GM12878 (cell line): Measurements from ENCODE around the gene BPIFA3. TPM values are rescaled to one million over a fixed set of nuclear protein-coding genes. Genes with fewer than 3 reads are reported as not detected.

Source experiments
- ATAC-seq: fragments of 200-7000 bp; cut with Tn5 transposase; 3 replicates; pipeline ENCODE4 v1.9.1; 2020; ENCODE audit warnings: mild to moderate bottlenecking, moderate library complexity
- BruUV-seq: library from RNA; stranded (reverse); fragments of 400-500 nt; replicated peaks from 2 replicates; lab custom pipeline; 2021; lab: Mats Ljungman, UMichigan
- CTCF ChIA-PET: fragments of 300-600 bp; sonication (Branson Sonifier 250); formaldehyde crosslinking; extraction: SDS; loops from one replicate; lab custom pipeline; 2021; ENCODE audit warnings: inconsistent platforms; lab: Yijun Ruan, JAX
- POLR2A ChIA-PET: fragments of 350-600 bp; formaldehyde crosslinking; extraction: SDS; loops from one replicate; lab custom pipeline; 2021; ENCODE audit warnings: inconsistent platforms; lab: Charles Lee
- RAD21 ChIA-PET: fragments of 300-600 bp; sonication (Branson Sonifier 250); formaldehyde crosslinking; loops from one replicate; lab custom pipeline; 2023; ENCODE audit warnings: antibody characterized with exemption; ENCODE audit not compliant: unreplicated experiment; lab: Charles Lee
- SMC1A ChIA-PET: fragments of 300-600 bp; sonication (Branson Sonifier 250); formaldehyde crosslinking; loops from one replicate; lab custom pipeline; 2023; ENCODE audit not compliant: unreplicated experiment, uncharacterized antibody; lab: Charles Lee
- DNase-seq: peaks from one replicate; pipeline ENCODE4 v3.0.0-alpha.2; 2011; ENCODE audit warnings: low read depth, low spot score
- FAIRE-seq: peaks from 3 replicates; lab custom pipeline; 2011; peaks lifted over from hg19 to GRCh38; lab: Jason Lieb, UNC
- H2AFZ ChIP-seq: 2 replicates; pipeline ENCODE4 v1.6.0; 2011; ENCODE audit warnings: low read depth, low read length, control low read depth; ENCODE audit not compliant: control insufficient read depth
- H3K27ac ChIP-seq: 2 replicates; pipeline ENCODE4 v1.5.1; 2011; ENCODE audit warnings: control low read depth; ENCODE audit not compliant: control insufficient read depth, insufficient read depth
- H3K27me3 ChIP-seq, 2 experiments: replicated peaks in 1 of 2; 2 replicates each; pipeline versions ENCODE4 v1.6.0 to v1.6.1; 2011; ENCODE audit warnings: low read length in 1 of 2; ENCODE audit not compliant: control insufficient read depth in 2 of 2, insufficient read depth in 2 of 2
- H3K36me3 ChIP-seq, 2 experiments: 2 replicates each; pipeline ENCODE4 v1.5.1; 2011; ENCODE audit warnings: low read length in 1 of 2; ENCODE audit not compliant: control insufficient read depth in 2 of 2, insufficient read depth in 2 of 2
- H3K4me1 ChIP-seq: 2 replicates; pipeline ENCODE4 v1.6.1; 2011; ENCODE audit warnings: mild to moderate bottlenecking, low read length, moderate library complexity, mixed read lengths; ENCODE audit not compliant: control insufficient read depth, insufficient read depth
- H3K4me2 ChIP-seq: 2 replicates; pipeline ENCODE4 v1.6.0; 2011; ENCODE audit warnings: control low read depth; ENCODE audit not compliant: control insufficient read depth, insufficient read depth
- H3K4me3 ChIP-seq: fragments of 200-600 bp; sonication (generic); 2 replicates; pipeline ENCODE4 v1.5.1; 2016
- H3K79me2 ChIP-seq: 2 replicates; pipeline ENCODE4 v1.6.0; 2011; ENCODE audit warnings: low read length; ENCODE audit not compliant: control insufficient read depth, insufficient read depth
- H3K9ac ChIP-seq: 2 replicates; pipeline ENCODE4 v1.8.0; 2011; ENCODE audit warnings: low read length, control low read depth, mixed read lengths; ENCODE audit not compliant: control insufficient read depth, insufficient read depth
- H3K9me3 ChIP-seq: replicated peaks from 3 replicates; pipeline ENCODE4 v1.5.1; 2011; ENCODE audit warnings: mild to moderate bottlenecking, low read length; ENCODE audit not compliant: control insufficient read depth, insufficient read depth
- H4K20me1 ChIP-seq: 2 replicates; pipeline ENCODE4 v1.6.0; 2011; ENCODE audit not compliant: control insufficient read depth, insufficient read depth
- CBX5 ChIP-seq: sonication (generic); IDR thresholded peaks from 2 replicates; pipeline ENCODE4 v1.6.1; 2016; ENCODE audit warnings: low read depth, moderate library complexity, mild to moderate bottlenecking, inconsistent platforms
- CHD2 ChIP-seq: IDR thresholded peaks from 2 replicates; pipeline ENCODE4 v1.6.1; 2011; ENCODE audit warnings: low read depth, low read length, improper control_type of control experiment, borderline replicate concordance
- EGR1 ChIP-seq, 2 experiments: IDR thresholded peaks; 1 replicate in 1 of 2; 2 replicates in 1 of 2; pipeline ENCODE4 v1.6.1; 2011 to 2012; ENCODE audit warnings: low read depth in 2 of 2, low read length in 2 of 2, borderline replicate concordance in 1 of 2, mild to moderate bottlenecking in 1 of 2, moderate library complexity in 1 of 2
- GABPA ChIP-seq: IDR thresholded peaks from 2 replicates; pipeline ENCODE4 v1.6.1; 2014; ENCODE audit warnings: antibody characterized with exemption, low read depth, mild to moderate bottlenecking, inconsistent platforms
- HDAC6 ChIP-seq: fragments of 200-600 bp; sonication (generic); IDR thresholded peaks from one replicate; pipeline ENCODE4 v1.8.0; 2017; ENCODE audit warnings: antibody characterized with exemption; ENCODE audit not compliant: unreplicated experiment
- KDM1A ChIP-seq: fragments of 200-600 bp; sonication (generic); IDR thresholded peaks from 2 replicates; pipeline ENCODE4 v1.6.1; 2016; ENCODE audit warnings: borderline replicate concordance
- NBN ChIP-seq: fragments of 450-650 bp; IDR thresholded peaks from 2 replicates; pipeline ENCODE4 v1.6.1; 2016
- NFXL1 ChIP-seq: fragments of 450-650 bp; IDR thresholded peaks from 2 replicates; pipeline ENCODE4 v1.6.1; 2017; ENCODE audit warnings: antibody characterized with exemption, mild to moderate bottlenecking, borderline replicate concordance
- NR2C2 ChIP-seq: IDR thresholded peaks from 2 replicates; pipeline ENCODE4 v1.6.1; 2011; ENCODE audit warnings: borderline replicate concordance, low read depth; ENCODE audit not compliant: control insufficient read depth, insufficient read length
- RBBP5 ChIP-seq: fragments of 200-600 bp; sonication (generic); conservative IDR thresholded peaks from 2 replicates; pipeline ENCODE4 v1.6.1; 2016
- RUNX3 ChIP-seq: IDR thresholded peaks from 2 replicates; pipeline ENCODE4 v1.6.1; 2012; ENCODE audit warnings: low read length, inconsistent platforms
- SIX5 ChIP-seq: IDR thresholded peaks from 2 replicates; pipeline ENCODE4 v1.6.1; 2011; ENCODE audit warnings: mild to moderate bottlenecking, low read depth, low read length, moderate library complexity; ENCODE audit not compliant: severe bottlenecking
- ZNF24 ChIP-seq: fragments of 450-650 bp; IDR thresholded peaks from 2 replicates; pipeline ENCODE4 v1.6.1; 2017; ENCODE audit warnings: antibody characterized with exemption, mild to moderate bottlenecking
- ZNF274 ChIP-seq: IDR thresholded peaks from one replicate; pipeline ENCODE4 v1.8.0; 2011; ENCODE audit not compliant: insufficient read length, insufficient read depth
- WGBS: methylation state at CpG from one replicate; pipeline ENCODE4 v1.1.6; 2016; ENCODE audit warnings: low lambda C conversion rate; ENCODE audit not compliant: insufficient replicate concordance, insufficient coverage; ENCODE audit errors: missing lambda C conversion rate; 5-methylcytosine and 5-hydroxymethylcytosine counted together
- in situ Hi-C: fragments of 300-500 bp; cut with MboI; formaldehyde crosslinking; loops from 9 replicates; pipeline ENCODE4 v1.14.3; 2018; ENCODE audit warnings: mixed read lengths
- intact Hi-C: fragments of 100-400 bp; cut with micrococcal nuclease; formaldehyde crosslinking; loops from one replicate; pipeline ENCODE4 v1.14.2; 2022; ENCODE audit not compliant: unreplicated experiment
- polyA plus RNA-seq, 11 experiments: library from polyadenylated mRNA; depleted of rRNA in 4 of 11; unstranded in 6 of 11; stranded (reverse) in 5 of 11; fragments of >200 nt; fragmentation: Nextera tagmentation in 4 of 11; fragmentation: Illumina TruSeq in 1 of 11; extraction: Ambion mirVana in 4 of 11; extraction: Trizol in 1 of 11; gene quantifications; 1 replicate in 1 of 11; 2 replicates in 10 of 11; pipeline versions ENCODE4 v1.2.1 to v1.2.3, GENCODE V29; 2011 to 2016; ENCODE audit warnings: inconsistent platforms in 2 of 11, missing spikeins in 2 of 11, low read depth in 1 of 11
- total RNA-seq, 4 experiments: library from RNA; depleted of rRNA in 3 of 4; stranded (reverse); fragments of >200 nt in 3 of 4; fragmentation: Illumina TruSeq in 1 of 4; extraction: Trizol in 1 of 4; gene quantifications; 2 replicates each; pipeline versions ENCODE4 v1.2.1 to v1.2.3, GENCODE V29; 2013 to 2021
- TF ChIP-seq, protein P1 (sequence below): fragments of 150-350 bp; IDR thresholded peaks from 2 replicates; pipeline ENCODE4 v1.6.1; 2014; ENCODE audit warnings: mild to moderate bottlenecking, low read depth, low read length
- TF ChIP-seq, protein P2 (sequence below): IDR thresholded peaks from 2 replicates; pipeline ENCODE4 v1.6.1; 2011; ENCODE audit warnings: borderline replicate concordance, low read depth, mild to moderate bottlenecking, moderate library complexity, low read length; ENCODE audit not compliant: insufficient read depth, poor library complexity, severe bottlenecking

Gene BPIFA3
- total and polyA plus RNA-seq, 10 of the 15 experiments (the other 5 are each of a cell fraction or from before 2014, with no cell fraction given) = not detected

DNA sequence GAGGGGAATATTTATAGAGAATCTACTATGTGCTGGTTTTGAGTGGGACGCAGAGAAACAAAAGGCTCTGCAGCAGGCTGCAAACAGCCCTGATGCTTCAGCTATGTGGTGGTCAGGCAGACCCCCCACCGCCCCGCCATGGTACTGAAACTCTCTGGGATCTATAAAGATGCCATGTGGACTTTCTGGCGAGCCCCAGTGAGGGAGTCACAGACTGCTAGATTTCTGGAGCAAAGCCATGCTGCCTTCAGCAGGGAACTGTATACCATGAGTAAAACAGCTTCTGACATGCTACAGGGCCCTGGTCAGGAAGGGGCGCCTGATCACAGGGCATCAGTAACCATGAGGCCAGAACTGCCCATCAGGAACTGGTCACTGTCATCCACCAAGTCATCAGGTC, 46.6 kb downstream of the BPIFA3 start:
- H3K27me3 ChIP-seq = peaks cover 0 to 4% of the 10 kb centered on the region in 2 experiments; a peak in 1 of 4 replicates
- no peaks in the 10 kb centered on the region for H3K4me1 ChIP-seq
- 18% methylated on average over 5 of the region's 5 CpGs for WGBS
- intact Hi-C loops = no loop called here
- ChIA-PET RAD21 (no interaction called here), SMC1A (no interaction called here), CTCF (no interaction called here), POLR2A (no interaction called here)
- FAIRE-seq (no peak), ATAC-seq (no peak), DNase-seq (no peak)
- no TSS peak for BruUV-seq
- no peak overlapping the region for H3K4me3 ChIP-seq
- no peaks in the 10 kb centered on the region for H3K36me3 ChIP-seq
- no peak for TF ChIP-seq NR2C2
- no peak for TF ChIP-seq KDM1A
- TF ChIP-seq CHD2 = no peak
- TF ChIP-seq, protein P1, sequence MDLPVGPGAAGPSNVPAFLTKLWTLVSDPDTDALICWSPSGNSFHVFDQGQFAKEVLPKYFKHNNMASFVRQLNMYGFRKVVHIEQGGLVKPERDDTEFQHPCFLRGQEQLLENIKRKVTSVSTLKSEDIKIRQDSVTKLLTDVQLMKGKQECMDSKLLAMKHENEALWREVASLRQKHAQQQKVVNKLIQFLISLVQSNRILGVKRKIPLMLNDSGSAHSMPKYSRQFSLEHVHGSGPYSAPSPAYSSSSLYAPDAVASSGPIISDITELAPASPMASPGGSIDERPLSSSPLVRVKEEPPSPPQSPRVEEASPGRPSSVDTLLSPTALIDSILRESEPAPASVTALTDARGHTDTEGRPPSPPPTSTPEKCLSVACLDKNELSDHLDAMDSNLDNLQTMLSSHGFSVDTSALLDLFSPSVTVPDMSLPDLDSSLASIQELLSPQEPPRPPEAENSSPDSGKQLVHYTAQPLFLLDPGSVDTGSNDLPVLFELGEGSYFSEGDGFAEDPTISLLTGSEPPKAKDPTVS = no peak
- TF ChIP-seq SIX5 = no peak
- no peak for TF ChIP-seq HDAC6
- TF ChIP-seq ZNF274 = no peak
- no peak for TF ChIP-seq EGR1 (IDR thresholded peaks at IDR 0.05; ENCODE audit: borderline replicate concordance in 1 of 2, low read depth in 2 of 2, low read length in 2 of 2)
- TF ChIP-seq ZNF24 = no peak
- no peak for TF ChIP-seq GABPA
- TF ChIP-seq, protein P2, sequence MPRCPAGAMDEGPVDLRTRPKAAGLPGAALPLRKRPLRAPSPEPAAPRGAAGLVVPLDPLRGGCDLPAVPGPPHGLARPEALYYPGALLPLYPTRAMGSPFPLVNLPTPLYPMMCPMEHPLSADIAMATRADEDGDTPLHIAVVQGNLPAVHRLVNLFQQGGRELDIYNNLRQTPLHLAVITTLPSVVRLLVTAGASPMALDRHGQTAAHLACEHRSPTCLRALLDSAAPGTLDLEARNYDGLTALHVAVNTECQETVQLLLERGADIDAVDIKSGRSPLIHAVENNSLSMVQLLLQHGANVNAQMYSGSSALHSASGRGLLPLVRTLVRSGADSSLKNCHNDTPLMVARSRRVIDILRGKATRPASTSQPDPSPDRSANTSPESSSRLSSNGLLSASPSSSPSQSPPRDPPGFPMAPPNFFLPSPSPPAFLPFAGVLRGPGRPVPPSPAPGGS = no peak
- no peak for TF ChIP-seq RBBP5
- TF ChIP-seq NFXL1 = no peak
- TF ChIP-seq NBN = no peak
- TF ChIP-seq CBX5 = no peak
- TF ChIP-seq RUNX3 = no peak
- no peaks in the 10 kb centered on the region for H3K79me2 ChIP-seq
- H3K27ac ChIP-seq = no peak overlapping the region
- H3K9me3 ChIP-seq = no peaks in the 10 kb centered on the region; the same call in 2 of the 3 replicates
- H3K9ac ChIP-seq = no peak overlapping the region
- in situ Hi-C loops = no loop called here
- no peaks in the 10 kb centered on the region for H4K20me1 ChIP-seq
- H2AFZ ChIP-seq = no peak overlapping the region
- no peak overlapping the region for H3K4me2 ChIP-seq
